Fibroblast of skin of abdomen (primary cell): ENCODE results near the gene CTU2.

Experiments used
- DNase-seq: peaks from one replicate; pipeline ENCODE4 v3.0.0-alpha.2; 2013

Gene CTU2

DNA sequence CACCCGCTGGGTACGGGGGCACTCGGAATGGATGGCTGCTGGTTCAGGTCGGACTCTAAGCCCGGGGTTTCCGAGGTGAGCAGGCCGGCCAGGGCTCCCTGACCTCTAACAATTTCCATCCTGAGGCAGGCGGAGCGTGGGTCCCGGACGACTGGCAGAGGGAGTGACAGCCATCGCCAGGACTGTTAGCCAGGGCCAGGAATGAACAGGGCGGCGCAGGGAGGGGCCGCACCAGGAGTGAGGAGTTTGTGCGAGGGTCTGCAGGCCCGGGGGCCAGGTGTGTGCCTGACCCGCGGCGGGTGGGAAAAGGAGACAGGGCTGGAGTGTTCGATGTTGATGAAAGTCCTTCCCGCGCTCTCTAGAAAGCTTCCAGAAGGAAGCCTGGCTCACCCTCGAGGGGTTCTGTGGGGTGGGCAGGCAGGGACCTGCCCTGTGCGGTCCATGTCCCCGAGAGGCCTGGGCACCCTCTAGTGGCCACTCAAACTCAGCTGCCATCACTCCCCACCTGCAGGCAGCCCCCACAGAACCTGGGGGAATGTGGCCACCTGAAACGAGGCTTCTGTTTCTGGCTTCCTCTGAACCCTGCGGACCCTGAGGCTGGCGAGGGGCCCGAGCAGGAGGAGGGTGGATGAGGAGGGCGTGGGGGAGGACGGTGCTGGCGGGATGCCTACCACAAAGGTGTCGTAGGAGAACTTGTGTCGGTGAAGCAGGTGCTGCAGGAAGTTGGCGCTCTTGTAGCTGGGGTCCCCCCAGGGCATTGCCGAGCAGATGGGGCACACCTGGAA, 8.3 kb upstream of the CTU2 start:
- no peak for DNase-seq

DNA sequence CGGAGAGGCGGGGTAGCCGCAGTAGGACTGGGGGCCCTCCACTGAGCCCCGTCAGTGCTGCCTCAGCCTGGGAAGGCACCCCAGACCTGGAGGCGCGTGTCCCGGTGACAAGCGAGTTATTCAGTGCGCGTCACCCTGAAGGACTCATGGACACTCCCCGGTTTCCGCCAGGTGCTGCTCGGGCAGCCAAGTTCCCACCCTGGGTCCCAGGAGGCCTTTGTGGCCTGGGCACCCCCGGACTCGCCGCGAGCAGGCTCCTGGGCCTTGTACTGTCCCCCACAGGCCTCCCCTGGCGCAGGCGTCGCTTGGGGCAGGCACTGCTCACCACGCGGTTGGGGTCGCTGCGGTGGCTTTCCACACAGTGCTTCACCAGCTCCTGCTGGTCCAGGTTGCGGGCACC, 7.7 kb upstream of the CTU2 start:
- DNase-seq, result no peak

DNA sequence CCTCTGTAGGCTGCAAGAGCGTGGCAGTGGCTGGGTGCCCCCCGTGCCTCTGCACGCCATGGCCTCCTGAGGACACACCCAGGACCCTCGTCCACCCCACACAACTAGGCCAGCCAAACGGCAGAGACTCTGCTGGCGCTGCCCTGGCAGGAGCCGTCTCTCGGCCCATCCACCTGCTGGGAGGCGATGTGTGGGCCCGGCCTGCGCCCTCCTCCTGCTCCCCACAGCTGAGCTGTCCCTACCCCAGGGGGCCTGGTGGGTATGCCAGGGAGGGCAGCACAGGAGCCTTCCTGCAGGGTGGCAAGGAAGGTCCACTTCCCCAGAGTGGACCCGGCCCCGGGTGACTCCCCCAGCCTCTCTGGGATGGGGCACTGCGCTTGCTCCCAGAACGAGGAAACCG, 7.1 kb upstream of the CTU2 start:
- DNase-seq, result no peak

DNA sequence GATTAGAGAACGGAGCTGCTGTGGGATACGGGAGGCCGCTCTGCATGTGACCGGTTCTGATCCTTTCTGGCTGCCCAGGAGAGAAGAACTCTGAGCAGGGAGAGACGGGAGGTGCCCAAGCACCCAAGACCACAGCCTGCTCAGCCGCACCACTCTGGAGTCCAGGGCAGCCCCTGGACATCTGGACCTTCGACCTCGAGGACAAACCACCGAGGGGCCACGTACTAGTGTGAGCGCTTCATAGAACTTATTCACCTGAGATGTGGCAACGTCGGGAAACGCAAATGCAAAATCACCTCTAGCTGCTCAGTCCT, 6.0 kb upstream of the CTU2 start:
- DNase-seq, result no peak

DNA sequence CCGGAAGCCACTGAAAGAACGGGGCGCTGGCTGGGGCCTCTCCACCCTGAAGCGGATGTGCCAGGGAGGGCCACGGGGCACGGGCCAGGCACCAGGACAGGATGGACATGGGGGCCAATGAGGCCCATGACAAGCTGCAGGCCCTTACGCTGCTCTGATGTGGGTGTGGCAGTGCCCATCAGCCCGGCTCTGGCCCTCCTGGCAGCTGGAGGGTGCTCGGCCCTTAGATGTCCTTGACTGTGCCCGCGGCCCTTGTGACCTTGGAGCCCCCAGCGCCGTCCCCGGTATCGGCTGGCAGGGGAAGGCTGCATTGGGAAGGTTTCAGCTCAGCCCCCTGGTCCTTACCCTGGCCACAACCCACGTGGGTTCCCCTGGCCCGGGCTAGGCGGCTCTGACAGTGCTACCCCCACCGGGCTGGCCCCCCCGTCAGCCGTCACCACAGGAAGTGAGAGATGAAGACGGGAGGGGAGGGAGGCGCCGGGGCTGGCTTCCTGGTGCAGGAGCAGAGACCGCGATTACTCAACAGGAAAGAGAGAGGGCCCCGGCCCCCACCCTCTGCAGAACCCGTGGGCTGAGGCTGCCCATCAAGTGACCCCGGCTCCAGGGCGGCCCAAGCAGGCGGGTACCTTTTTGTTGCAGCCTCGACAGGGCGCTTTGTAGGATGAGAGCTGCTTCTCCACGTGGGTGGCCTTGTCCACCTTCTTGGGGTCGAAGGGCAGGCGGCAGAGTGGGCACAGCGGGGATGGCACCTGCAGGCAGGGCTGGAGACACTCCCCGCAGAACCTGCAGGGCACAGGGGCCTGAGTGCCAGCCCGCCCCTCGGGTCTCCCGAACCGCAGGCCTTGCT, 5.4 kb upstream of the CTU2 start:
- peak; percentile 76 for DNase-seq

DNA sequence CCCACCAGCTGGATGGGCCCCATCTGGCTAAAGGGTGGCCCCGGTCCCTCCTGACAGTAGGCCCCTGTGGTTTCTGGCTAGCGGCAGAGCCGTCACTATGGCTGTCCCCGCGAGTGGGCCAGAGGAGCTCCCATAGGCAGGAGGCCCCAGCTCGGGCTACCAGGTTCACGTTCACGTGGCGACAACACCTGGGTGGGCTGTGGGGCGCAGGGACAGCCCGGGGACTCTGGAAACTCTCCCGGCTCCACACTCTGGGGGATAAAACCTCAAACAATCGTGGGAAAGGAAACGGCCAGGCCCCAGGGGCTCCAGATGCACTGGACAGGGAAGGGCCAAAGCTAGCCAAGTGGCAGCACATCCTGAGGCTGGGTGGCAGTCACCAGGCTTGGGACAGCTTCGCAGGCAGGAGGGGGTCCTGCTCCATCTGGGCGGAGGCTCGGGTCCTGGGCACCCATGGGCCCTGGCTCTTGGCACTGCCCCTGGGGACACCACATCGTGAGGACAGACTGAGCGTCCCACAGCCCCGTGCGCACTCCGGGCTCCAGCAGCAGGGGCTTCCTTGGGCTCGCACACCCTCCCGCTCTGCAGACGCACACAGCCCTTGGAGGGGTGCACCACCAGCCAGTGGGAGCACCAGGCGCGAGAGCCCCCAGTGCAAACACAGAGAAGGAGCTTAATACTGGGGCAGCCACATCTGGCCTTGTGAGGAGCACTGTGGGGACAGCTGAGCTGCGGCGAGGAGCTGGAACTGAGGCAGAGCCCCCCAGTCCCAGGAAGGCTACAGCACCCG, 4.5 kb upstream of the CTU2 start:
- no peak for DNase-seq

DNA sequence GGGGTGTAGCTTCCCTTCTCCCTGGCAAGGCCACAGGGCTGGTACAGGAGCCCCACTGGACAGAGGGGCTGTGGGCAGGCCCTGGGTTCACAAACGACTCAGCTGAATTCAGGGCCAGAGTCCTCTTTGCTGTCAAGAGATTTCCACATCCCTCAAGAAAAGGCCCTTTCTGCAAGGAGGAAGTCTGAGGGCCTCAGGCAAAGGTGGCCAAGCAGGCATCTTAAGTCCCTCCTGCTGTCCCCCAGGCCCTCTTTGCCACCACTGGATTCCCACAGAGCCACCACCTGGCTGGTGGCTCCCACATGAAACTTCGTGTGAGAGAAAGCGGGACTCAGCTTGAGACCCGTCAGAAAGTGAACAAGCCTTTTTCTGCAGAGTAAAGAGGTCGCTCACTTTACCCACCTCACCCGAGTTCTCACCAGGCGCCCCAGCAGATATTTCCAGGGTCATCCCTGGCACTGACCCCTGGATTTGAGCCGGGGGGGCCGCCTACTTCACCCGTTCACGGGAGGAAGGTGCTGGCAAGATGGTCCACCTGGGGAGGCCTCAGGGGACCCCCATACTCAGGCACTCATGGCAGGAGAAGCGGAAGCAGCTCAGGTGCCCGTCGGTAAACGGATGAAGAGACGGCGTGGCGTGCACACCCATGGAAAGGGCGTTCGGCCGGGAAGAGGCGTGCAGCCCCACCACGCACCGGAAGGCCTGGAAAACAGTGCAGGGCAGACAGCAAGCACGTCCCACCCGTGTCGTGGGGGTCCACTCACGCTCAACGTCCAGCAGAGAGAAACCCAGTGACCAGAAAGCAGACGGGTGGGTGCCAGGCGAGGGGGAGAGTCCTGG, 3.7 kb upstream of the CTU2 start:
- no peak for DNase-seq

DNA sequence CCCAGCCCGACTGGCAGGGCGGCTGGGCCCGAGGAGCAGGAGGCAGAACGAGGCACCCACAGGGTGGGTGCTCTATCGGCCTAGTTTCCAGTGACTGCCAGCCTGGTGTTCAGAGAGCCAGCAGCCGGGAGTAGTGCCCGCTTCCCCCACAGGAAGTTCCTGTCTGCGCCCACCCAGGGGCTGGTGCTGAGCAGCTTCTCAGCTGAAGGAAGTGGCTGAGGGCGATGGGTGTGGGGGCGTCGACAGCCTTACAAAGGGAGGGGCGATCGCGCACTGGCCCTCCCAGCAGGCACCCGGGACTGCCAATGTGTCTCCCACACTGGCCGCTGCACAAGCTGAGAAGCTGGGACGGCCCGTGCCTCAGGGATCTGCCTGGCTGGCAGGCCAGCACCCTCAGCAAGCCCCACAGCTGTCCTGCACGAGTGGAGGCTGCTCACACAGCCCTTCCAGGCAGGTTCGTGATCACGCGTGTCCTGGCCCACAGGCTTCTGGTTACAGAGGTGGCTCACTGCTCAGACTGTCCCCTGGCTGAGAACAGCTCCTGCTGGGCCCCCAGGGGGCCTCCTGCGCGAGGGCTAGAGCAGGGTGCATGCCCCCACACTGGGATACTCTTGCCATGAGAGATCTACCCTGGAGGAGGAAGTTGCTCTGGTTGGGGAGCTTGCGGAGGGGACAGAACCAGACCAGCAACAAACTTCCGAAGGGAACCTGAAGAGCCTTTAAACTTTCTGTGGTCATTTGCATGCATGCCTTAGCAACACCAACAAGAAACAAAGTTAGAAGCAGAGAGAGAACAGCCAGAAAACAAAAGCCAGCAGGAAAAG, 2.6 kb upstream of the CTU2 start:
- no peak for DNase-seq

DNA sequence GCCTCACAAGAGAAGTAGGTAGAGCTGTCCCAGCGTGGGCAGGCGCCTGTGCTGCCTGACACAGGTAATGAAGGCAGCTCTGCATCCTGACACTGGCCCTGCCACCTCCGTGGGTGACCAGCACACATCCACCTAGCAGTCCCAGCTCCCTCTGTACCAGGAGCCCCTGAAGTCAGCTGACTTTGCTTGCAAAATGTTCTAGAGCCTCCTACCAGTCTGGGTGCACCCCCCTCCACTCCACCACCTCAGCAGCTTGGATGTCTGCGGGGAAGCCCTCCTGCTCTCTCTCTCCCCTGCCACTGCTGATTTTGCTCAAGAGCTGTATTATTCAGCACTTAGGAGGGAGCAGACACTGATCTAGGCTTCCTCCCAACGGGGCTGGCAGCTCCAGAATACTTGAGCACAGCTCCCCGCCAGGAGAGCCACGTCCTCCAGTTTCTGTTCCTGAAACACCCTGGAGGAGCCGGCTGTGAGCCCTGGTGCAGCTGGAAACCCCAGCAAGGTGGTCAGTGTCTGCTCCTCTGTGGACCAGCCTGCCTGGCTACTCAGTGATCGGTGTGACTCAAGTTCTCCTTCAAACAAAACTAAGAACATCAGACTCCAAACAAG, 1.1 kb upstream of the CTU2 start:
- DNase-seq, result no peak

DNA sequence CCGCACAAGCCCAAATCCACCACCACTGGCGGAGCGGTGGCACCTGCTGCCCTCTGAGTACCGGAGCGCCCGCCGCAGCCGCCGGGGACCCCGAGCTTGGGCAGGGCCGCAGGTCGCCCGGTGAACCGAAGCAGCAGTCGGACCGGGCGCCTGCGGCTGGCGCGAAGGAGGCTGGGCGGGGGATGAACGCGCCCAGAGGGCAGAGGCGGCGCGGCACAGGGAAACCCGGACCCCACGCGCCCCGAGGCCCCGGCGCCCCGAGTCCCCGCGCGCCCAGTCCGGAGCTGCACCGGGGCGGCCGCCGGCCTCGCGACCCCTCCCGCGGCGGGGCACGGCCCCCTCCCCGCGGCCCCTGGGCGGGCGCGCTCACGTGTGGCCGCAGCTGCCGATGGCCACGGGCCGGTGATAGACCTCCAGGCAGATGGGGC, 488 bp upstream of the CTU2 start:
- DNase-seq, result no peak

DNA sequence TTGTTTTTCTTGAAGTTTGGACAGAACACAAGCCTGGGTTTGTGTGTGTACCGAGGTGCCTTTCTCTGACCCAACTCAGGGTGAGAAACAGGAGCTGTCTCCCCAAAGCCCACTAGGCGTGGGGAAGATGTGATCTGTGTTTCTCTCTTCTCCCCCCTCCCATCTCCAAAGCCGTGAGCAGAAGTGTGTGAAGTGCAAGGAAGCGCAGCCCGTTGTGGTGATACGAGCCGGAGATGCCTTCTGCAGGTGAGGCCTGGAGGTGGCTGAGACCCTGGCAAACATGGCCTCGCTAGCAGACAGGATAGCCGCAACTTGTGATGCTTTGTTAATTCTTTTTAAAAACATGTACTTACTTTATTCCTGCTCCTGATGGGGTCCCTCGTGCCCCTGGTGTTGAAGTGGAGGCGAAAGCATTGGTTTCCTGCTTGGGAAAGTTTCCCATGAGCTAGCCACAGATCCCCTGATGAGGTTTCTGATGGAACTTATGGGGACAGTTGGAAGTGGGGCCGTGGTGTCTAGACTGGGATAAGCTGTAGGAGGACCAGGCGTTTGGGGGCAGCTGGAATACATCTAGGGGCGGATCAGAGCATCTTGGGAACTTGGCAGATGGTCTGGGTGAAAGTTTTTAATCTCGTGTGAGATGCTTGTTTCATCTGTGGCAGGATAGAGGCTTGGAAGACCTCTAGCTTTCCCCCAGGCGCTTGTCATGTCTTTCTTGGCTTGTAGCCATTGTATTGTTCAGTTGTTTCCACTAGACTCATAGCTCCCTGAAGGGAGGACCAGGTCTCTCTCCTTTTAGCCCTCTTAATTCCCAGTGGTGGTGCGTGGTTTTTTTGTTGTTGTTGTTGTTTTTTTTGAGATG, 893 bp downstream of the CTU2 start:
- no peak for DNase-seq

DNA sequence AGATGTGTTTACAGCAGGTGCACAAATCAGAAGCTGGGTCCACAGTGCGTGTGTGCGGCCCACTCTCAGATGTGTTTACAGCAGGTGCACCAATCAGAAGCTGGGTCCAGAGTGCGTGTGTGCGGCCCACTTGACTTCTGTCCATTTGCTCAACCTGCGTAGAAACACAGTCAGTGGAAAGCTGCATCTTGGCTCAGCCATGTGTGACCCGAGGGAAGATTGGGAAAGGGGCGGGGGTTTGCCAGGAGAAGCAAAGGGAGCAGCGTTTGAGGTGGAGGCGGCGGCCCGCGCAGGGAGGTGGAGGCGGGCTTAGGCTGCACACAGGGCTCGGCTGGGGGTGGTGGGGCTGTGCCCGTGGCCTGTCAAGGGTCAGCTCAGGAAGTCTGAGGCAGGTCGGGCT, 4.3 kb downstream of the CTU2 start:
- no peak for DNase-seq

DNA sequence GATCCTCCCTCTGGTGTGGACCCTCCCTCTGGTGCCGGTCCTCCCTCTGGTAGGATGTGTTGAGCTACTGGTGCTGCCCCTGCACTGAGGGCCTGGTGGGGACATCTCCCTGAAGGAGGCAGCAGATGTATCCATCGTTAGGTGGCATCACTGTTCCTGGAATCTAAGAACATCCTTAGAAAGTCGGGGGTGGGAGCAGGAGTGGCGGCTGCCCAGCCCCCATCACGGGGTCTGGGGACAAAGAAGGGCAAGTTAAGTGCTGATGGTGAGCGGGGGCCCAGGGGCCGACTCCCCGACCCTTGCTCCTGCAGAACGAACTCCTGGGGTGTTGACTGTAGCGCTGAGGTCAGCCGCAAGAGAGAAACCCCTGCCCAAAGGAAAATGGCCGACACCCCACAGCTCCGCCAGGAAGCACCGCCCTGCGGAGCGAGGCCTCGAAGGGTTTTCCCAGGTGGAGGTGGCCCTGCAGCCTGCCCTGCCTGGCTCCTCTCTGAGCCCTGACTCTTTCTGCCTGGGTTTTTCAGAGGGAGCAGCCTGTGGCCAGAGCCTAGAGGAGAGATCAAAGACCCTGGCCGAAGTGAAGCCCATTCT, 5.5 kb downstream of the CTU2 start:
- DNase-seq, result no peak

DNA sequence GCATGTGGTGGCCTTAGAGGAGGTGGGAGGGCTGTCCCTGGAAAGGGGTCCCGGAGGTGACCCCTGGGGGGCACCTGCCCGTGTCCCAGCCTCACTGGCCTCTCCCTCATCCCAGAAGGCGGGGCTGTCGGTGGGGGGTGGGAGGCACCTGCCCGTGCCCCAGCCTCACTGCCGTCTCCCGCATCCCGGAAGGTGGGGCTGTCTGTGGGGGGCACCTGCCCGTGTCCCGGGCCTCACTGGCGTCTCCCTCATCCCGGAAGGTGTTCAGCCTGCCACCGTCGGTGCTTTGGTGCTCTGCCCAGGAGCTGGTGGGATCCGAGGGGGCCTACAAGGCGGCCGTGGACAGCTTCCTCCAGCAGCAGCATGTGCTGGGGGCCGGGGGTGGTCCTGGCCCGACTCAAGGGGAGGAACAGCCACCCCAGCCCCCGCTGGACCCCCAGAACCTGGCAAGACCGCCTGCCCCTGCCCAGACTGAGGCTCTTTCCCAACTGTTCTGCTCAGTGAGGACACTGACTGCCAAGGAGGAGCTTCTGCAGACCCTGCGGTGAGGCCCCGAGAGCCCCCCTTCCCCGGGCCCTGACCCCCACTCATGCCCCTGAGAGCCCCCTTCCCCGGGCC, 6.2 kb downstream of the CTU2 start:
- no peak for DNase-seq

DNA sequence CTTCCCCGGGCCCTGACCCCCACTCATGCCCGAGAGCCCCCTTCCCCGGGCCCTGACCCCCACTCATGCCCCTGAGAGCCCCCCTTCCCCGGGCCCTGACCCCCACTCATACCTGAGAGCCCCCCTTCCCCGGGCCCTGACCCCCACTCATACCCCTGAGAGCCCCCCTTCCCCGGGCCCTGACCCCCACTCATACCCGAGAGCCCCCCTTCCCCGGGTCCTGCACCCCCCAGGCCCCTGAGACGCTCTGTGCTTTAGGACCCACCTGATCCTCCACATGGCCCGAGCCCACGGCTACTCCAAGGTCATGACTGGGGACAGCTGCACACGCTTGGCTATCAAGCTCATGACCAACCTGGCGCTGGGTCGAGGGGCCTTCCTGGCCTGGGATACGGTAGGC, 6.8 kb downstream of the CTU2 start:
- DNase-seq, result no peak

DNA sequence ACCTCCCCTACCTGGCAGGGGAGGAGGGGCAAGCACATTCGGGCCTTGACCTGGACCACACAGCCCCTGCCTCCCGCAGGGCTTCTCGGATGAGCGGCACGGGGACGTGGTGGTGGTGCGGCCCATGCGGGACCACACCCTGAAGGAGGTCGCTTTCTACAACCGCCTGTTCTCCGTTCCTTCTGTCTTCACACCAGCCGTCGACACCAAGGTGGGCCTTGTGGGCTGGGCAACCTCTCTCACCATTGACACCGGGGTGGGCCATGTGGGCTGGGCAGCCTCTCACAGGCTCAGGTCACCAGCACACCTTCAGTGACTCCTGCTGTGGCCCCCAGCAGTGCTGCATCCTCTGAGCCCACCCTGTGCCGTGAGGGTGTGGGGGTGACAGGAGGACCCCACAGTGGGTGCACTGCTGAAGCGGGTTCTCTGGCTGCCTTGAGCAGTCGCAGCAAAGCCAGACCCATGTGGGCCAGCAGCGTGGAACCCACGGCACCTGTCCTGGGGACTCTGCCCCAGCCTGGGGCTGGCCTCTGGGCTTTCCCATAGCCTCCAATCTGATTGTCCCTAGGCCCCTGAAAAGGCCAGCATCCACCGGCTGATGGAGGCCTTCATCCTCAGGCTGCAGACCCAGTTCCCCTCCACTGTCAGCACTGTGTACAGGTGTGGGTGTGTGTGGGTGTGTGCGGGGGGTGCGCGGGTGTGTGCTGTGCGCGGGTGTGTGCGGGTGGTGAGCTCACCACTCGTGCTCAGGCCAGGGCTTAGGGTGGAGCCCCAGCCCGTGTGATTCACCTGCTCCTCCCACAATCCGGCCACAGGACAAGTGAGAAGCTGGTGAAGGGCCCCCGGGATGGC, 7.5 kb downstream of the CTU2 start:
- no peak for DNase-seq

DNA sequence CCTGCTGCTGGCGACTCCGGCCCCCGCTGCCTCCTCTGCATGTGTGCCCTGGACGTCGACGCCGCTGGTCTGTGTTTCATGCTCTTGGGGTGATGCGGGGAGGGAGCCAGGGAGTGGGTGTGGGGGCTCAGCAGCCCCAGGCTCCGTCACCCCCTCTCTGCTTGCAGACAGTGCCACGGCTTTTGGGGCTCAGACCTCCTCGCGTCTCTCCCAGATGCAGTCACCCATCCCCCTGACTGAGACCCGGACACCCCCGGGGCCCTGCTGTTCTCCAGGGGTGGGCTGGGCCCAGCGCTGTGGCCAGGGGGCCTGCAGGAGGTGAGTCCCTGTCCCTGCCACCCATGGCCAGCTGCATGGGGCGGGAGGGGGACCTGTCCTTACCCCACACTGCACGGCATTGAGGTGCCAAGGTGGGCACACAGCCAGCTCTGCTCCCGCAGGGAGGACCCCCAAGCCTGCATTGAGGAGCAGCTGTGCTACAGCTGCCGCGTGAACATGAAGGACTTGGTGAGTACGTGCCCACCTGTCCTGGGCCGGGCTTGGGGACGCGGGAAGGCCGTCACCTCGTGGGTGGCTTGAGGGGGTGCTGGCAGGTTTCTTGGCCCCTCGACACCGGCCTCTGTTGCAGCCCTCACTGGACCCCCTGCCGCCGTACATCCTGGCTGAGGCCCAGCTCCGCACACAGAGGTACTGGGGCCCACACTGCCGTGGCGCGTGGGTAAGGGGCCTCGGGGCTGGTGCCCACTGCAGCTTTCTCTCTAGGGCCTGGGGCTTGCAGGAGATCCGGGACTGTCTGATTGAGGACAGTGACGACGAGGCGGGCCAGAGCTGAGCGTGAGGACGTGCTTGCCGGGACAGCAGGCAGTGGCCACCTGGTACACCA, 8.4 kb downstream of the CTU2 start:
- no peak for DNase-seq
